Amniotic stem cell (primary cell): Measurements from ENCODE around the gene TEX2.

Experiments used
- DNase-seq: peaks from one replicate; lab custom pipeline; 2025; lab: John Stamatoyannopoulos, UW

Gene TEX2

GRCh38 chr17:64160378-64160777 lies 102.7 kb downstream of the TEX2 start:
- DNase-seq, result no peak

GRCh38 chr17:64158831-64159590 lies 104.0 kb downstream of the TEX2 start:
- DNase-seq, result no peak

GRCh38 chr17:64158406-64158805 lies 104.7 kb downstream of the TEX2 start:
- no peak for DNase-seq

GRCh38 chr17:64157669-64158180 lies 105.3 kb downstream of the TEX2 start:
- DNase-seq, result no peak

GRCh38 chr17:64156670-64157069 lies 106.4 kb downstream of the TEX2 start:
- no peak for DNase-seq

GRCh38 chr17:64155751-64156544 lies 107.1 kb downstream of the TEX2 start:
- DNase-seq, result no peak

- no peak for DNase-seq
Measured at GRCh38 chr17:64155129-64155528, 107.9 kb downstream of the TEX2 start.

- DNase-seq, result no peak
Measured at GRCh38 chr17:64154717-64155116, 108.3 kb downstream of the TEX2 start.

GRCh38 chr17:64154313-64154695 lies 108.8 kb downstream of the TEX2 start:
- DNase-seq, result no peak

- DNase-seq, result no peak
Measured at GRCh38 chr17:64153565-64154312, 109.3 kb downstream of the TEX2 start.

- DNase-seq, result no peak
Measured at GRCh38 chr17:64152428-64153125, 110.5 kb downstream of the TEX2 start.

GRCh38 chr17:64151016-64151368 lies 112.1 kb downstream of the TEX2 start:
- DNase-seq, result no peak

GRCh38 chr17:64150237-64151015 lies 112.6 kb downstream of the TEX2 start:
- DNase-seq, result no peak

GRCh38 chr17:64149196-64149595 lies 113.9 kb downstream of the TEX2 start:
- no peak for DNase-seq

- no peak for DNase-seq
Measured at GRCh38 chr17:64148699-64149098, 114.4 kb downstream of the TEX2 start.

GRCh38 chr17:64148017-64148631 lies 114.9 kb downstream of the TEX2 start:
- DNase-seq, result no peak

GRCh38 chr17:64147110-64148016 lies 115.7 kb downstream of the TEX2 start:
- DNase-seq, result no peak

- DNase-seq, result peak; percentile 21
Measured at GRCh38 chr17:64146418-64147109, 116.5 kb downstream of the TEX2 start.
